Ishikawa (cell line): Measurements from ENCODE around the gene PLPPR1.

ENCODE experiments used
- CEBPB ChIP-seq: IDR thresholded peaks from 2 replicates; pipeline ENCODE4 v1.6.1; 2012
- CREB1 ChIP-seq: IDR thresholded peaks from 2 replicates; pipeline ENCODE4 v1.6.1; 2012; ENCODE audit warnings: low read depth
- EGR1 ChIP-seq: IDR thresholded peaks from 2 replicates; pipeline ENCODE4 v1.6.1; 2012
- EP300 ChIP-seq: IDR thresholded peaks from 2 replicates; pipeline ENCODE4 v1.6.1; 2012; ENCODE audit warnings: borderline replicate concordance
- FOXM1 ChIP-seq: IDR thresholded peaks from 2 replicates; pipeline ENCODE4 v1.6.1; 2012; ENCODE audit warnings: low read depth, borderline replicate concordance
- NFIC ChIP-seq: IDR thresholded peaks from 2 replicates; pipeline ENCODE4 v1.6.1; 2012
- RAD21 ChIP-seq: IDR thresholded peaks from 2 replicates; pipeline ENCODE4 v1.6.1; 2012; ENCODE audit warnings: low read depth
- TAF1 ChIP-seq: IDR thresholded peaks from 2 replicates; pipeline ENCODE4 v1.6.1; 2012; ENCODE audit warnings: low read depth, mild to moderate bottlenecking
- TCF12 ChIP-seq: IDR thresholded peaks from 2 replicates; pipeline ENCODE4 v1.6.1; 2012; ENCODE audit warnings: low read depth
- TEAD4 ChIP-seq: IDR thresholded peaks from 2 replicates; pipeline ENCODE4 v1.6.1; 2012
- YY1 ChIP-seq: IDR thresholded peaks from 2 replicates; pipeline ENCODE4 v1.6.1; 2012; ENCODE audit warnings: low read depth
- ZBTB7A ChIP-seq: IDR thresholded peaks from 2 replicates; pipeline ENCODE4 v1.6.1; 2012; ENCODE audit warnings: low read depth
- TF ChIP-seq, protein P1 (sequence below): IDR thresholded peaks from 2 replicates; pipeline ENCODE4 v1.6.1; 2012
- TF ChIP-seq, protein P2 (sequence below): IDR thresholded peaks from 2 replicates; pipeline ENCODE4 v1.6.1; 2012
- TF ChIP-seq, protein P3 (sequence below): IDR thresholded peaks from 2 replicates; pipeline ENCODE4 v1.6.1; 2012; ENCODE audit warnings: low read depth, mild to moderate bottlenecking

PLPPR1 gene

DNA sequence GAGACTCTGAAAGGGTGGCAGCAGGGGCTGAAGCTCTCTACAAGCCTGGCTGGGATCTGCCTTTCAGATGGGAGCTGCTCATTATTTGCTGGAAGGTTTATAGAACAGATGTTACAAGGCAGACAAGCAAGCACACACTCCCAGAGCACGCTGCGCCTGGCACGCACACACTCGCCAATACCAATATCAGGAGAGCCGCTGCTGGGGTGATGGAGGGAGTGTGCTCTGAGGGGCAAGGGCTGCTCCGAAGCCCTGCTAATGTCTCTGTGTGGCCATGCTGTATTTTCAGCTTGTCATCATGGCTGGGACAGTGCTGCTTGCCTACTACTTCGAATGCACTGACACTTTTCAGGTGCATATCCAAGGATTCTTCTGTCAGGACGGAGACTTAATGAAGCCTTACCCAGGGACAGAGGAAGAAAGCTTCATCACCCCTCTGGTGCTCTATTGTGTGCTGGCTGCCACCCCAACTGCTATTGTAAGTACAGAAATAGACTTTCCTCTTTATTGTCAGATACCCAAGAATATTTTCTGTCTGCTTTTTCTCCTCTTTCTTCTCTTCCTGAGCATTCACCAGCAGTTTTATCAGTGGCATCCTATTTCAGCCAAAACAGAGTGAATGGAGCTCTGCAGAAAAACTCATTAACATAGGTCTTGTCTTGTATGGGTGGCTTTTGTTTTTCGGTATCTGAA, 241.2 kb downstream of the PLPPR1 start:
- TF ChIP-seq, protein P1, sequence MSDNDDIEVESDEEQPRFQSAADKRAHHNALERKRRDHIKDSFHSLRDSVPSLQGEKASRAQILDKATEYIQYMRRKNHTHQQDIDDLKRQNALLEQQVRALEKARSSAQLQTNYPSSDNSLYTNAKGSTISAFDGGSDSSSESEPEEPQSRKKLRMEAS = no peak
- TF ChIP-seq EGR1 (no peak), TCF12 (no peak), TEAD4 (no peak), CEBPB (no peak), NFIC (no peak), RAD21 (no peak), ZBTB7A (no peak), EP300 (no peak), FOXM1 (no peak), CREB1 (no peak), TAF1 (no peak), YY1 (no peak)
- TF ChIP-seq, protein P2, sequence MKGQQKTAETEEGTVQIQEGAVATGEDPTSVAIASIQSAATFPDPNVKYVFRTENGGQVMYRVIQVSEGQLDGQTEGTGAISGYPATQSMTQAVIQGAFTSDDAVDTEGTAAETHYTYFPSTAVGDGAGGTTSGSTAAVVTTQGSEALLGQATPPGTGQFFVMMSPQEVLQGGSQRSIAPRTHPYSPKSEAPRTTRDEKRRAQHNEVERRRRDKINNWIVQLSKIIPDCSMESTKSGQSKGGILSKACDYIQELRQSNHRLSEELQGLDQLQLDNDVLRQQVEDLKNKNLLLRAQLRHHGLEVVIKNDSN = no peak
- TF ChIP-seq, protein P3, sequence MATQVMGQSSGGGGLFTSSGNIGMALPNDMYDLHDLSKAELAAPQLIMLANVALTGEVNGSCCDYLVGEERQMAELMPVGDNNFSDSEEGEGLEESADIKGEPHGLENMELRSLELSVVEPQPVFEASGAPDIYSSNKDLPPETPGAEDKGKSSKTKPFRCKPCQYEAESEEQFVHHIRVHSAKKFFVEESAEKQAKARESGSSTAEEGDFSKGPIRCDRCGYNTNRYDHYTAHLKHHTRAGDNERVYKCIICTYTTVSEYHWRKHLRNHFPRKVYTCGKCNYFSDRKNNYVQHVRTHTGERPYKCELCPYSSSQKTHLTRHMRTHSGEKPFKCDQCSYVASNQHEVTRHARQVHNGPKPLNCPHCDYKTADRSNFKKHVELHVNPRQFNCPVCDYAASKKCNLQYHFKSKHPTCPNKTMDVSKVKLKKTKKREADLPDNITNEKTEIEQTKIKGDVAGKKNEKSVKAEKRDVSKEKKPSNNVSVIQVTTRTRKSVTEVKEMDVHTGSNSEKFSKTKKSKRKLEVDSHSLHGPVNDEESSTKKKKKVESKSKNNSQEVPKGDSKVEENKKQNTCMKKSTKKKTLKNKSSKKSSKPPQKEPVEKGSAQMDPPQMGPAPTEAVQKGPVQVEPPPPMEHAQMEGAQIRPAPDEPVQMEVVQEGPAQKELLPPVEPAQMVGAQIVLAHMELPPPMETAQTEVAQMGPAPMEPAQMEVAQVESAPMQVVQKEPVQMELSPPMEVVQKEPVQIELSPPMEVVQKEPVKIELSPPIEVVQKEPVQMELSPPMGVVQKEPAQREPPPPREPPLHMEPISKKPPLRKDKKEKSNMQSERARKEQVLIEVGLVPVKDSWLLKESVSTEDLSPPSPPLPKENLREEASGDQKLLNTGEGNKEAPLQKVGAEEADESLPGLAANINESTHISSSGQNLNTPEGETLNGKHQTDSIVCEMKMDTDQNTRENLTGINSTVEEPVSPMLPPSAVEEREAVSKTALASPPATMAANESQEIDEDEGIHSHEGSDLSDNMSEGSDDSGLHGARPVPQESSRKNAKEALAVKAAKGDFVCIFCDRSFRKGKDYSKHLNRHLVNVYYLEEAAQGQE = no peak

DNA sequence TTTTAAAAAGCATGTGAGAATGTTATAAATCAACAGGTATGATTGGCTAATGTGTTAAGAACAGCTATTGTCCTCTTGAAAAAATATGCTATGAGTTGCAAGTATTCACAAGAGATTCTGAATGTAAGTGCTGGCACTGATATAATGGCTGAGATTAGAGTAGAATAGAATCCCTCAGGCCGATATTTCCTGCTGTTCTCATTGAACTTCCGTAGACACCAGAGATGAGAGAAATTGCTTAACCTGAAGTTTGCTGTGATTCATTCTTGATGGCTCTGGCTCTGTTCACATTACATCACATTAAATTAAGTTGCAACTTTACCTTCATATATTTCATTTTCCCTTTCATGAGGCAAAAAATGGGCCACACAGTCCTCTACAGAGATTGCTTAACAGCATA, 241.8 kb downstream of the PLPPR1 start:
- TF ChIP-seq YY1 (no peak), EP300 (no peak), NFIC (no peak), FOXM1 (no peak), ZBTB7A (no peak), EGR1 (no peak), TEAD4 (no peak), TCF12 (no peak), CREB1 (no peak), TAF1 (no peak), CEBPB (no peak), RAD21 (no peak)
- TF ChIP-seq, protein P2 = no peak
- TF ChIP-seq, protein P3 = no peak
- TF ChIP-seq, protein P1 = no peak

DNA sequence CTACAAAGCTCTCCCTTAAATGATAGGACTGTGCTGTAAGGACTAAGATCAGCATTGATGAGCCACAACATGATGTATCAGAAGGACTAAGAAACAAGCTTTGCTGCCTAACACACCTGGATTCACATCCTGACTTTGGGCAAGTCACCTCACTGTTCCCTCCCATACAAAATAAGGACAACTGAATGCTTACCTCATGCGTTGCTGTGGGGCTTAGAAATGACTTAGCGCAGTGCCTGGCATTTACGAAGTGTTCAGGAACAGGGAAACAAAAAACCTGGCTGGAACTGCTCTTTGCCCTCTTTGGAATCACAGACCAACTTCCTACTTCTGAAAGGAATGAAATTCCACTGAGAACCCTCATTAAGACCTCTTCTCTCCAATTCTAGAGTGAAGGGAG, 242.6 kb downstream of the PLPPR1 start:
- TF ChIP-seq, protein P1 = no peak
- TF ChIP-seq TCF12 = no peak
- TF ChIP-seq ZBTB7A = no peak
- TF ChIP-seq CREB1 = no peak
- TF ChIP-seq RAD21 = no peak
- no peak for TF ChIP-seq CEBPB
- TF ChIP-seq EP300 = no peak
- no peak for TF ChIP-seq TEAD4
- no peak for TF ChIP-seq NFIC
- no peak for TF ChIP-seq TAF1
- TF ChIP-seq, protein P2 = no peak
- TF ChIP-seq, protein P3 = no peak
- no peak for TF ChIP-seq FOXM1
- no peak for TF ChIP-seq EGR1
- TF ChIP-seq YY1 = no peak
